ENCODE results near the gene FAM13A.
A peak's percentile ranks its signal among the peaks of the same experiment; 100 is the strongest.
"Not testable (repeated sequence)": the region's sequence is repeated elsewhere in the genome, so short reads cannot be mapped to it uniquely, and the experiment has no call there.

Gene FAM13A

DNA sequence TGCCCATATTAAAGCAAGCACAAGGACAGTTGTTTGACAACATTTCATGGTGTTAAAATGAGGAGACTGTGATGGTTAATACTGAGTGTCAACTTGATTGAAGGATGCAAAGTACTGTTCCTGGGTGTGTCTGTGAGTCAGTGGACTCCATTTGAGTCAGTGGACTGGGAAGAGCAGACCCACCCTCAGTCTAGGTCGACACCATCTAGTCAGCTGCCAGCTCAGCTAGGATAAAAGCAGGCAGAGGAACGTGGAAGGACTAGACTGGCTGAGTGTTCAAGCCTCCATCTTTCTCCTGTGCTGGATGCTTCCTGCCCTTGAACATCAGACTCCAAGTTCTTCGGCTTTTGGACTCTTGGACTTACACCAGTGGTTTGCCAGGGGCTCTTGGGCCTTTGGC is 203.4 kb downstream of the FAM13A start:
- DNase-seq (ENCODE audit: low read depth, low spot score): not testable (repeated sequence)

DNA sequence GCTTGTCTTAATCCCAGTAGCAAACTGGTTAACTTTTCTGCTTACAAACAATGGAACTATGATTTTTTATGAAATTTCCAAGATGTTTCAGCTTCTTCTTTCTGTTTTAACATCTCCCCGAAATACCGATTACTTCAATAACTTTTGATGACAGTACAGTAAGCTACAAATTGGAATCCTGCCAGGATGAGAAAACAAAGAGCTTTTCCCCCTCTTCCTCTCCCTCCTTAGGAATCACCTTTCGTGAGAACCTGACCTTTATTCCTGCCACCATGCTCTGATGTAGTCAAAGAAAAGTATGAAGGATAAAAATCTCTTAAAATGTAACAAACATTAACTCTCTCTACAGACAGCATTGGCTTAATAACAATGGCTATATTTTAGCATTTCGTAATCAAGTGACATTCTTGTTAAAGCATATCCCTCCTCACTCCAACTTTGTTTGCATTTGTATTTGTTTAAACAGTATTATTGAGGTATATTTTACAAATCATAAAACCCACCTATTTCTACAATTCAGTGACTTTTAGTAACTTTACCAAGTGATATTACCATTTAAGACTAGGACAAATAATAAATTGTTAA is 210.7 kb downstream of the FAM13A start:
- DNase-seq (ENCODE audit: low read depth, low spot score): no peak

DNA sequence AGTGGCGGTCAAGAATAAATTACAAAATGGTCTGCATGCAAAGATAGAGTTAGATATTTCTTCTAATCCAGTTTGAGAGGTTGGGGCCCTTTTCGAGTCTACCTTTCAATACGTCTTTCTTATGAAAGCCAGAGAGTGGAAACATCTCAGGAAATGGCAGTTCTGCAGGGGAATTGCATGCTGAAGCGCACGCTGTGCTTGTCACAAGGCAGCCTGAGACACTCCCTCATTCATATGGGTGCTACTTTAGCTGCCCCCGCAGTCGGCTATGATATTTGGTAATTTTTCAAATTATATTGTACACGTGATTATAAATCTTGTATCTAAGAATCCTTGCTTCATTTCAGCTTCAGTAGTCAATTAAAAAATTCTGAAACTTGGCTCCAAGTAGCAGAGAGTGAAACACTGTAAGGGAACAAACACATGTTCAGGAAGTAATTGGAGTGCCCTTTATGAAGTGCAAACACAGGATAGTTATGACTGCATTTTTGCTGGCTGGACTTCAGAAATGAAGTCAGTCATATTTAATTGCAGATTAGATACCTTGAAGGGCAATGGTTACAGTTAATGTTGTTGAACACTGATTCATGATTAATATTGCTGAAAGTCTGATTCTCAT is 213.8 kb downstream of the FAM13A start:
- DNase-seq (ENCODE audit: low read depth, low spot score): no peak

DNA sequence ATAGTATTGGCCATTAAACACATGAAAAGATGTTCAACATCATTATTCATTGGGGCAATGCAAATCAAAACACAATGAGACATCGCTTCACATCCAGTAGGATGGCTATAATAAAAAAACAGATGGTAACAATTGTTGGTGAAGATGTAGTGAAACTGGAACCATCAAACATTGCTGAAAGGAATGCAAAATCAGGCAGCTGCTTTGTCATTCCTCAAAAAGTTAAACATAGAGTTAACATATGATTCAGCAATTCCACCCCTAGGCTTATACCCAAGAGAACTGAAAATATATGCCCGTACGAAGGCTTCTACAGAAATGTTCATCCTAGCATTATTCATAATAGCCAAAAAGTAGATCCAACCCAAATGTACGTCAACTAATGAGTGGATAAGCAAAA is 215.3 kb downstream of the FAM13A start:
- DNase-seq (ENCODE audit: low read depth, low spot score): no peak

DNA sequence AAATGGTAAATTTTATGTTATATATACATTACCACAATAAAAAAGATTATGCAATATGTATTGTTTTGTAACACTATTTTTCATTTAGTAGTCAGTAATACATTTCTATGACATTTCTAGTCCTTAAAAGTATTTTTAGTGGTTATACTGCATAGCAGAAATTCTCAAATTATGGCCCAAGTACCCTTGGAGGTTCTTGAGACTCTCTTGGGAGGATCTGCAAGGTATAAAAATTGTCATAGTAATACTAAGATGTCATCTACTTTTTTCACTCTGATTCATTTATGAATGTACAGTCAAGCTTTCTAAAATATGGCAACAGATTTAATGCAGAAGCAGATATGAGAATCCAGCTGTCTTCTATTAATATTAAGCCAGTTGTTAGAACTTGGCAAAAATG is 220.8 kb downstream of the FAM13A start:
- DNase-seq (ENCODE audit: low read depth, low spot score): no peak

DNA sequence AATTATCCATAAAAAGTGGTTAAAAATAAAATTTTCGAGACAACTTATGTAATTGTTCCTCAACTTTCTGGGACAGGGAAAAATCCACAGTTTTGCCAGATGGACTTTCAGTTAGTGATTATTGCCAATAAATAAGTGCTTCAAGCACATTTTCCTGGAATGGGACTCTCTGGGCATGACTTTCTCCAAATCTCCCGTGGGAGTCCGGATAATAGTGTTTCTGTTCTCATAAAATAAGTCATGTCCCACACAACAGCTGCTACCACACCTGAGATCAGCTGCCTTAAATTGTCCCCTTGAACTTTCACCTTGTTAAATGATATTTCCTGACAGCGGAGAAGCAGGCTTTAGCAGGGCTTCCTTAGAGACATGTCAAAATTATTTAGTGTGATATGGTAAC is 226.0 kb downstream of the FAM13A start:
- no peak for DNase-seq (ENCODE audit: low read depth, low spot score)

DNA sequence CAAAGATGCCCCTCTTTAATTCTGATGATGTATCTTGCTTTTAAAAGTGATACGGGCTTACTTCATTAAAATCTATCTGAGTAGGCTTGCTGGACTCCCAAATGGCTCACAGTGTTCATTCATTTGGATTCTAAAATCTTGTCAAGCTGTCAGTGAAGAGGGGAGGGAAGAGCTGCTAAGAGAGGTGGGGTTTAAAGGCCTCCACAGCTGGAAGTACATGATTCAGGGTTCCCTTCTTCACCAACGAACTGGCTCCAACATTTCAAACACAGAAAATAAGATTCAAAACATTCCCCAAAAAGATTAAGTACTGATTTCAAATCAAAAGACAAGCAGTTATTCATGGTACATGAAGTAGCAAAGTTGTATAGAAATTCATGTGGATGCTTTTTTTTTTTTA is 226.4 kb downstream of the FAM13A start:
- no peak for DNase-seq (ENCODE audit: low read depth, low spot score)

DNA sequence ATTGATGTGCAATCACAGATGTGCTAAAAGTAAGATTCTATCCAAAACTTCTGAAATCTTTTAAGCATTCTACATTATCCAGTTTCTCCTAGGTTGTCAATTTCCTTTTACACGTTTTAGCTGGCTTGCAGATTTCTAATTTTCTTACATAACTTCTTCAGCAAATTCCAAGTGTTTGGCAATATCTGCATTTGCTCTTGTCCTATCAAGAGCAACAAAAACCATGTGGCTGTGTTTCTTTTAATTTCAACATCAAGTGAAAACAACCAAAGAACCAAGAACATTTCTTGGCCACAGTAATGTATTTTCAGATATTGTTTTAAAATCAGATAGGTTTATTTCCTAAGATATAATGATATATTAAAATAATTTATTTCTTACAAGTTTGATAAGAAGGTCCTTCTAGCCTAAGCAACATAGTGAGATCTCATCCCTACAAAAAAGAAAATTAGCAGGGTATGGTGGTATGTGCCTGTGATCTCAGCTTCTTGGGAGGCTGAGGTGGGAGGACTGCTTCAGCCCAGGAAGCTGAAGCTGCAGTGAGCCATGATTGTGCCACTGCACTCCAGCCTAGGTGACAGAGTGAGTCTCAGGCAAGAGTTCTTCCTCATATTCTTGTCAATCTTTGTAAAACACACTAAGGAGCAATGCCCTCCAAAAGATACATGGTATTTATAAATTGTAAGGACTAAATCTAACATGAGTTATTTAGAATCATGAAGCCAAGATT is 228.0 kb downstream of the FAM13A start:
- DNase-seq (ENCODE audit: low read depth, low spot score): no peak

DNA sequence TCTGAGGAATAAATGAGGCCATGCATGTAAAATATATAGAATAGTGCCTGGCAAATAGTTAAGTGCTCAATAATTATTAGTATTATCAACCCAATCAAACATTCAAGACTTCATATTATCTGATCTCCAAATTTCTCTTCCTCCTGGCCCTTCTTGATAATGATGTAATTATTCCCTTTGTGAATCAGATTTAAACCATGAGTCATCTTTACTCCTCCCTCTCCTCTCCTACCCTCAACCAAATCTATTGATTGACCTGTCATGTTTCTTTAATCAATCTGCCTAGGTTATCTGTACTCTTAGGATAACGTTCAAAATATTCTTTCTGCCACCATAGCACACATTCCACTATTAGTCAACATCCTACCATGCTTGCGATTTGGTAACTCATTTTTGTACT is 229.5 kb downstream of the FAM13A start:
- DNase-seq (ENCODE audit: low read depth, low spot score): no peak

DNA sequence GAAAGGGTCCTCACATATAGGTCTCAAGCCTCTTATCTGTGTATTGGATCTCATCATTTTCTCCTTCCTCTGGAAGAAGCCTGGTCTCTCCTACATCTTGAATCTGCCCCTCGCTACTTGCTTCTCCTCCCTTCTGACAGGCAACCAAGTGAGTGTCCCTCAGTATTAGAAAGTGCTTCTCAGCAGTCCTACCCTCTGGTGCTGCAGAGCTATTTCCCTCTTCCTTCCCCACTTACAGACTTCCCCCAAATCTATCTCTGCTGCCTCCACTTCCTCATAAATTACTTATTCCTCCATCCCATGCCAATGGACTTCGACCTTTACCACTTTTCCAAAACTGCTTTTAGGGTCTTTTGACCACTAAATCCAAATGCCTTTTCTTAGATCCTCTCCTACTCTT is 230.2 kb downstream of the FAM13A start:
- no peak for DNase-seq (ENCODE audit: low read depth, low spot score)

DNA sequence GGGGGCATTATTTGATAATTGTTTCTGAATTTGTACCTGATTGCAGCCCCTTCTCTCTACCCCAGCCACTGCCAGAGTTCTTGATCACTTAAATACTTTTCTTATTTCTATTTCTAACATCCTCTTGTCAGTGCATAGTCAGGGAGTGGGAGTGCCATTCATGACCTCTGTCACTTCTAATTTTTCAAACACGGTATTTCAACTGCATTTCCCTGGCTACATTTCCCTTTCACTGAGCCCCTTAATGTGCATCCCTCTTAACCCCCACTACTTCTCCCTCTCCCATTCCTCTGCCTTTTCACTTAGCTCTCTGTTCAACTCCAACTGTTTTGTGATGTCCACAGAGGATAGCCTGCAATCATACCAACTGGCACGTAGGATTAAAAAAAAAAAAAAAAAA is 231.1 kb downstream of the FAM13A start:
- no peak for DNase-seq (ENCODE audit: low read depth, low spot score)

DNA sequence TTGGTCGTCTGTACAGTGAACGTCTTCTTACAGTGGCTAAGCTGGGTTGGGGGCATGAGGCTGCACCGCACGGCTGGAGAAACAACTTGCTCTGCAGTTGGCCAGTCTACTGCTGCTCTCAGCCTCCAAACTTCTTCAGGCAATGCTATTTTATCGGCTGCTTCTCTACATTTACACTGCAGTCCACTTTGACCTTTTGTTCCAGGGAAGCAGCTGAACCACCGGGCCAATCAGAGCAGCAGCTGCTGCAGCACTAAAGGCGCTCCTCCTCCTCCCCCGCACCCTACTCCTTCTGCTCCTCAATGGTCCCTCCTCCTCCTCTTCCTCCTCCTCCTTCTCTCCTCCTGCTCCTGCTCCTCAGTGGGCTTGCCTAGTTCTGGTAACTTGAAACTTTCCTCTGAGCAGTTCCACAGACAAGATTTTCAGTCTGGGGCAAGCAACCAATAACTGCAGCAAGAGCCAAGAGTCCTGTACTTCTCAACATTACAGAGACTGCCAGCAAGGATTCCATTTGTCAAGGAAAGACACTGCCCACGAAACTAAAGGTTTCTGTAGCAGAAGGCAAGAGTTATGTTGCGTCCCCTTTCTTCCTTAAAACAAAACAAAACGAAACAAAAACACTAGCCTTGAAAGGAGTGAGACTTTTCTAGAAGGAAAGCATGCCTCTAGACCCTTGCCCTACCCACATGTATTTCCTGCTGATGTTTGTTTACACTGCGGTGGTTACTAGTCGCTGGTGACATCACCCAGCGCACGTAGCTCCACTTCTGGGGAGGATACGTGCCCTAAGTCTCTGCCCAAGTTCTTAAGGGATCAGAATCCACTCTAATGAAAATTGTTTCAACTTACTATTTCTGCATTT is 233.7 kb downstream of the FAM13A start:
- peak; percentile 96 for DNase-seq (ENCODE audit: low read depth, low spot score)

DNA sequence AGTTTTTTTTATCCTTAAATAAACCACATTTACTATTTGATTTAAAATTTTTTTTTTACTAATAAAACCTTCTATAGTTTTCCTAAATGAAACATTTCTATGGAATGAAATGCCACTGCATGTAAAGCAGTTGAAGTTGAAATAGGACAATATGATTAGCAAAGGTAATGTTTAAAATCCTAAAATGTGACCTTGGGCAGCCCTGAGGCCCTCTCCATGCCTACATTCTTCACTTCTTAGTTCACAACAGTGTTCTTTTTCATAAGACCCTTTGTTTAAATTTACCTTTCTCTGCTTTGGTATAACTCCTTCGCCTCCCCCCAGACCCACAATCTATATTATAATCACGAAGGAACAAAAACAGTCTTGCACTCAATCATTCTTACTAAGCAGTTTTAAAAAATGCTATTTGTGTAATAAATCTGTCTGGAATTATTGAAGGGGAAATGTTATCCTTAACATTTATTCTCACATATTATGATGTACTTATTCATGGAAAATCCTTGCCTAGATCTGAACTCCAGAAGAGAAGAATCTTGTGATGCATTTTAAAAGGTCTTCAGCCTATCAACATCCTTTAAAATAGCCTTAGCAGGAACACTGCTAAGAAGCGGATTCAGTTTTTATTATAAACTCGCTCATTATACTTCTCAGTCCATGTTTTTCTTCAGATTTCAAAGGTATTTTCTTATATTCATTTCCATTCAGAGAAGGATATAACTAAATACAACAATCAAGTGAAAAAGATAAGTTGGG is 234.8 kb downstream of the FAM13A start:
- no peak for DNase-seq (ENCODE audit: low read depth, low spot score)

DNA sequence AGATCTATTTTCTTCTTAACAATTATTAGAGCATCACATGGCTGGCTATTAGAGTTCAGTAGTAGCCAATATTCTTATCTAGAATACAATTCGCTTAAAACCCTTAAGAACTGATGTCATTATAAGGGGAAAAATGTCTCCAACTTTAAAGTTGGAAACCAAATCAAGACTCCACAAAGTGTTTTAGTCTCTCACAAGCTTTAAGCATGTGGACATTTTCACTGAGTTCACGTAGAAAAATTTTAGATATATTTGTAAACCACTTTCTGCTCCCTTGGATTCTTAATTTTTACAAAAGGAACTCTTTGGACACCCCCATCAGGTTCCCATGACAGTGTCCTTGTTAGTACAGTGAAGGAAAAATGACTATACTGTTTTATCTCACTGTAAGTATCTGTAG is 235.5 kb downstream of the FAM13A start:
- DNase-seq (ENCODE audit: low read depth, low spot score): no peak

DNA sequence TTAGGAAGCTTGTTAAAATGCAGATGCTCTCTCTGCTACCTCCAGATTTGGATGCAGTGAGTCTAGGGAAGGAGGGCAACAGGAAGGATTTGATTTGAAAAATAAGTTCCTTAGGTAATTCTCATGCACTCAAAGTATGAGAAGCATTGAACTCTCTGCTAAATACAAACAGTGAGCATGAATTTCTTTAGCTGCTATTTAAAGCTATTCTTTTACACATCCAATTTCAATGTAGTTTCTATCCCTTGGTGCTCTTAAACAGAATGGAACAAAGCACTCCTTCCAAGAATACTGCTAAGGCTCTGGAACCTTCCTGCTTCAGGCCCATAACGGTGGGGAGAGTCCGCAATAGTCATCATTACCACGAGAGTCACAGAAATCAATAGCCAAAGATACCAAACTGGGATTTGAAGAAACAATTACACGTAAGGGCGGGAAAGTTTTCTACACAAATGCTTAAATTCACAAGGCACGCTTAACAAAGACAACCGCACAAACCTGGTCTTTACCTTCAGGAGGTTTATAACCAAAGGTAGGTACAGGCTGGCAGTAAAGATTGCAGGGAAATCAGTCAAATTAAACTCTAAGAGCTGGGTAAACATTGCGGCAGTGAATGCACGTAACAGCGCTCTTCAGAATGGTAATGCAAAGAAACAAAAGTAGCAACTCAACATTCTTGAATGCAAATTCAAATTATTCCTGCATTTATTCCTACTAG is 236.1 kb downstream of the FAM13A start:
- no peak for DNase-seq (ENCODE audit: low read depth, low spot score)

DNA sequence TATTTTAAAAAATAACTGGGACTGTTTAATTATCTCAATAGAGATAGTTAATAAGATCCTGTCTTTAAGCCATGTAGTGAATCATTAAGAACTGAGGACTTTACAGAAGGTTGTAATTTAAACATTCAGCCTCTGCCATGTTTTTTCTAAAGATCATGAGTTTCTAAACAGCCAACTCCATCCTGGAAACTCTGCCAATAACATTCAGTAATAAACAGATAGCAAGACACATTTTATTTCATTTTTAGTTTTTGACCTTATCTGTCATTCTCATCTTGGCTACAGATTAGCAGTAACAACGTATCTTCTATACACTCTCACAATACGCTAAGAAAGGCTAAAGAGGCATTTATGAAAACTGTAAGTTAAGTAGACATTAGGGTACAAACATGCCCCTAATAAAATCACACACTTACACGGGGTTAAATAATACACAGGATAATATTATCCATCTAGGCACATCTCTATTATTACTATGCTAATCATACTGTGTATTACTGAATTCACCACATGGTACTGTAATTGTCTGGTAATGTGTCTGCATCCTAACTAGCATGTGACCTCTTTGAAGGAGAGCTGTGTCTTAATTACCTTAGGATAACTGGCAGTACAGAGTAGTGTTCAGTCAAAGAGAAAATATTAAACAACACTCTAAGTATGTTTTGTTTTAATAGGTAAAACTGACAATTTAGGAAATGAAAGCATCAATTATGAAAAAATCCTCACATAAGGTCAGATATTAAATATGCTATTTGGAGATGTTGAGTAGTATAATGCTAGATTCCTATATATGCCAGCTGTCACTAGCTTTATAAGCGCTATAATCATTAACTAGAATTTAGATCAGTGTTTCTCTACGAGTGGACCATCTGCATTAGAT is 236.9 kb downstream of the FAM13A start:
- DNase-seq (ENCODE audit: low read depth, low spot score): no peak

DNA sequence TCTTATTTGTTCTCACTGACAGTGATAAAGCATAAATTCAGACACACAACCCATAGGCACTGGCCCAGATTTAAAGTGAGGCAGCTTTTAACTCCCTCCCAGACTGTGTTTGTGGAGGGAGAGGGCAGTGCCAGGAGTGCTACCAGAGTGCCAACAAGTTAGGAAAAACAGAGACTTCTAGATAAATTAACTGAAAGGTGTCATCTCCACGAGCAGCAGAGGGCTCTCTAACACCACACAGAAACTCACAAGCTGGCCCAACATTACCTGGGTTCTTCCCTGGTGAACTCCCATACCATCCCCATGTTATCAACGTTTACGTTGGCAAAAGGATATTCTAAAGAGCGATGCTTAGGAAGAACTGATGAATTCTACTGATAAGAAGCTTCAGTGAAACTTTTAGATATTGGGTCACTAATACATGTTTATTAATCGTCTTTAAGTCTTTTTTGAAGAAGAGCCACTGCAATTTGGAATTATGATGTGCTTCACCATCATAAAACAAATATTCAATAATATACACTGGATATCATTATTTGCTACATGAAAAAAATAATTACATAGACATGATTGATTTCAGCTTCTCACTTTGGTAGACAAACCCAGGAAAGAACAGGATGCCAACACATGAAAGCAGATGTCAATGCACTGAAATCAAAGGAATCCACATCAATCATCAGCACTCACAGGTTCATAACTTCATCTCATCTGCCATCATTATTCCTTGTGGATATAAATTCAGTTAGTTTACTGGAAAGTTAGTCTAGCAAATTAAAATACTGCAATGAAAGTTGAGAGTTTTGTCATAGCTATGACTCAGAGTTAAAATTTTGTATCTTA is 238.1 kb downstream of the FAM13A start:
- no peak for DNase-seq (ENCODE audit: low read depth, low spot score)

DNA sequence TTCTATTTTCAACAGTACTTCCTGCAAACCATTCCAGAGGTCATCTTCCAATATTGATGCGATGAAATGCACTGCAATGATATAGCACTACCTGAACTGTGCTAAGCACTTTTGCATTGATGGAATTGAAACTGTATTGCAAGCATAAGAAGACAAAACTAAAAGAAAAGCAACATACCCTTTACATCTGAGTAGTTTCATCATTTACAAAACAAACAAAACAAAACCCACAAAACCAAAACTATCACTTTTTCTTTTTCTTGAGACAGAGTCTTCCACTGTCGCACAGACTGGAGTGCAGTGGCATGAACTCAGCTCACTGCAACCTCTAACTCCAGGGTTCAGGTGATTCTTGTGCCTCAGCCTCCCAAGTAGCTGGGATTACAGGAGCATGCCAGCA is 239.2 kb downstream of the FAM13A start:
- no peak for DNase-seq (ENCODE audit: low read depth, low spot score)

DNA sequence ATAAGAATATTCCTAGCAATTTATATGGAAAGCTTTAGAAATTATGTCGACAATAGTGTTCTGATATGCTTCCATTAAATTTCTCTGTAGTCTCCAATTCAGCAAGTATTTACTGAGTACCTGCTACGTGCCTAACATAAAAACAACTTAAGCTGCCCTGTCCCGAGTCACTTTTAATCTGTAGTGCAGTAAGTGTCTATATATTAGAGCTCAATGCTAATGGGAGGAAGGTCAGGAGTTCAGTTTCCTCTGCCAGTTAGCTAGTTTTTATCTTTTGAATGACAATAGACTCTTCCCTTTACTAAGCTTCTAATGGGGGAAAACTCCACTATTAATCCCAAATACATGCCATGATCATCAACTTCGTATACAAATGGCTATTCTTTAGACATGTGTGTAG is 240.6 kb downstream of the FAM13A start:
- no peak for DNase-seq (ENCODE audit: low read depth, low spot score)
